Skin of body (tissue), 2 donors: ENCODE results near the gene ROR2. TPM values are rescaled to one million over a fixed set of nuclear protein-coding genes. Genes with fewer than 3 reads are reported as not detected.

Experiments used
- DNase-seq: peaks from one replicate; lab custom pipeline; 2025; lab: John Stamatoyannopoulos, UW
- total RNA-seq: library from RNA; depleted of rRNA; stranded (reverse); fragments of >200 nt; gene quantifications from one replicate; pipeline ENCODE4 v1.2.3, GENCODE V29; 2014

ROR2 gene
- total RNA-seq, 1 donor from 2014 or later: 12.0 TPM

- no peak for DNase-seq
Observed at GRCh38 chr9:91948597-91949391, 1.2 kb downstream of the ROR2 start.

GRCh38 chr9:91948101-91948596 lies 1.9 kb downstream of the ROR2 start:
- DNase-seq: peak; percentile 60

- peak; percentile 47 for DNase-seq
Observed at GRCh38 chr9:91946653-91947488, 3.2 kb downstream of the ROR2 start.

- no peak for DNase-seq
Observed at GRCh38 chr9:91946196-91946595, 3.8 kb downstream of the ROR2 start.

GRCh38 chr9:91945277-91946085 lies 4.5 kb downstream of the ROR2 start:
- peak; percentile 89 for DNase-seq

- no peak for DNase-seq
Observed at GRCh38 chr9:91944711-91945110, 5.3 kb downstream of the ROR2 start.

- DNase-seq: no peak
Observed at GRCh38 chr9:91943478-91944470, 6.3 kb downstream of the ROR2 start.

GRCh38 chr9:91942201-91942600 lies 7.8 kb downstream of the ROR2 start:
- DNase-seq: no peak

GRCh38 chr9:91939978-91940377 lies 10.1 kb downstream of the ROR2 start:
- no peak for DNase-seq

- DNase-seq: no peak
Observed at GRCh38 chr9:91937727-91938126, 12.3 kb downstream of the ROR2 start.

- no peak for DNase-seq
Observed at GRCh38 chr9:91937056-91937455, 13.0 kb downstream of the ROR2 start.

GRCh38 chr9:91935805-91936514 lies 14.1 kb downstream of the ROR2 start:
- no peak for DNase-seq

- DNase-seq: no peak
Observed at GRCh38 chr9:91935066-91935749, 14.8 kb downstream of the ROR2 start.

GRCh38 chr9:91934654-91935053 lies 15.4 kb downstream of the ROR2 start:
- DNase-seq: no peak

GRCh38 chr9:91933556-91934352 lies 16.3 kb downstream of the ROR2 start:
- no peak for DNase-seq

- no peak for DNase-seq
Observed at GRCh38 chr9:91930475-91930874, 19.6 kb downstream of the ROR2 start.

GRCh38 chr9:91929331-91929730 lies 20.7 kb downstream of the ROR2 start:
- DNase-seq: no peak

GRCh38 chr9:91927922-91928510 lies 22.0 kb downstream of the ROR2 start:
- no peak for DNase-seq
